Lung (tissue), 12 donors: ENCODE data around the gene TBCEL. TPM values are rescaled to one million over a fixed set of nuclear protein-coding genes. Genes with fewer than 3 reads are reported as not detected.

ENCODE experiments used
- ATAC-seq: fragments of 200-7000 bp; cut with Tn5 transposase; one replicate; pipeline ENCODE4 v1.9.1; 2020; ENCODE audit warnings: moderate number of reproducible peaks; ENCODE audit not compliant: insufficient read depth, low FRiP score
- DNase-seq, 3 donors: peaks; one replicate each; pipeline ENCODE4 v3.0.0-alpha.2; 2013 to 2017
- H3K27ac ChIP-seq, 2 donors: one replicate each; pipeline ENCODE4 v1.5.1; 2013; ENCODE audit warnings: mild to moderate bottlenecking in 2 of 2, moderate library complexity in 2 of 2, control low read depth in 1 of 2, inconsistent platforms in 1 of 2, low read depth in 1 of 2, low read length in 1 of 2
- H3K27me3 ChIP-seq, 3 donors: one replicate each; pipeline ENCODE4 v1.5.1; 2013; ENCODE audit warnings: low read length in 2 of 3; ENCODE audit not compliant: control insufficient read depth in 3 of 3, insufficient read depth in 3 of 3
- H3K36me3 ChIP-seq, 4 donors: one replicate each; pipeline ENCODE4 v1.5.1; 2013; ENCODE audit warnings: low read length in 4 of 4, mild to moderate bottlenecking in 1 of 4, moderate library complexity in 1 of 4; ENCODE audit not compliant: control insufficient read depth in 4 of 4, insufficient read depth in 4 of 4
- H3K4me1 ChIP-seq, 5 donors: one replicate each; pipeline ENCODE4 v1.5.1; 2013; ENCODE audit warnings: low read length in 5 of 5, mild to moderate bottlenecking in 2 of 5, moderate library complexity in 1 of 5; ENCODE audit not compliant: control insufficient read depth in 5 of 5, insufficient read depth in 5 of 5
- H3K4me3 ChIP-seq: one replicate; pipeline ENCODE4 v1.5.1; 2013; ENCODE audit warnings: mild to moderate bottlenecking, control low read depth, moderate library complexity
- H3K9ac ChIP-seq, 2 donors: one replicate each; pipeline ENCODE4 v1.5.1; 2013; ENCODE audit warnings: low read length in 2 of 2, control low read depth in 1 of 2; ENCODE audit not compliant: insufficient read depth in 1 of 2
- H3K9me3 ChIP-seq, 4 donors: one replicate each; pipeline ENCODE4 v1.5.1; 2013; ENCODE audit warnings: low read length in 3 of 4, mild to moderate bottlenecking in 1 of 4, moderate library complexity in 1 of 4; ENCODE audit not compliant: control insufficient read depth in 4 of 4, insufficient read depth in 3 of 4
- WGBS, 2 donors: extraction: QIAGEN DNeasy Blood & Tissue Kit; methylation state at CpG; one replicate each; pipeline ENCODE4 v1.1.7; 2013; 5-methylcytosine and 5-hydroxymethylcytosine counted together
- polyA plus RNA-seq, 2 donors: library from polyadenylated mRNA; stranded (reverse); fragments of 200-250 nt; gene quantifications; one replicate each; pipeline ENCODE4 v1.2.1, GENCODE V29; 2013
- total RNA-seq, 2 donors: library from RNA; depleted of rRNA in 1 of 2; stranded (reverse); fragments of >200 nt in 1 of 2; gene quantifications; one replicate each; pipeline ENCODE4 v1.2.1, GENCODE V29; 2014 to 2021
- TF ChIP-seq, protein P1 (sequence below): IDR thresholded peaks from 2 replicates; pipeline ENCODE4 v1.5.1; 2012; ENCODE audit warnings: mild to moderate bottlenecking; ENCODE audit errors: control extremely low read depth, extremely low read depth
- donor health status: control.
- donor health status: control.
- donor health status: Bipolar disorder and iron deficiency.
- donor health status: healthy.
- donor health status: DM: yes; HTN: yes; CAD: no.

TBCEL gene
- total and polyA plus RNA-seq, 4 donors = 5.0 to 73.2 (median 17.5) TPM

DNA sequence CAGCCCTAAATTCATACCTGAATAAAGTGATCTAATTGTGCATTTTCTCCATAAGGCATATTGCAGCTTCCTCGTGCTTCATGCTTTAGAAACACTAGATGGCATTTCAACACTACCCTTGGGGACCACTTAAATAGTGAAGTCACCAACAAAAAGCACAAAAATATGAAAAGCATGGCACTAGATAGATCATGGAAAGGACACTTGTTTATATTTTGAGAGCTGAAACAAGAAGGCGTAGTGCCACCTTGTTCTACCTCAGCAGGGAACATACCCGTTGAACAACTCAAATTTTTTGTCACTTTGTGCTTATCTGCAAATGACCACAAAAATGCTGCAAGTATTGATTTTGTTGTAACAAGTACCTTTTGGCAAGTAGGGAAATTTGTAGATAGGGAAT is 8.6 kb downstream of the TBCEL start:
- H3K4me3 ChIP-seq = no peak overlapping the region
- H3K9me3 ChIP-seq = no peaks in the 10 kb centered on the region
- WGBS, 2 donors = 69 to 81% methylated on average over 3 of the region's 3 CpGs
- ATAC-seq = peak; percentile 43
- H3K27ac ChIP-seq = no peak overlapping the region
- DNase-seq = peak in 2 of 3 donors; percentile 19 to 41
- H3K27me3 ChIP-seq = no peaks in the 10 kb centered on the region
- peaks cover 1 to 18% (median 5%) of the 10 kb centered on the region in 5 donors for H3K4me1 ChIP-seq
- TF ChIP-seq, protein P1, sequence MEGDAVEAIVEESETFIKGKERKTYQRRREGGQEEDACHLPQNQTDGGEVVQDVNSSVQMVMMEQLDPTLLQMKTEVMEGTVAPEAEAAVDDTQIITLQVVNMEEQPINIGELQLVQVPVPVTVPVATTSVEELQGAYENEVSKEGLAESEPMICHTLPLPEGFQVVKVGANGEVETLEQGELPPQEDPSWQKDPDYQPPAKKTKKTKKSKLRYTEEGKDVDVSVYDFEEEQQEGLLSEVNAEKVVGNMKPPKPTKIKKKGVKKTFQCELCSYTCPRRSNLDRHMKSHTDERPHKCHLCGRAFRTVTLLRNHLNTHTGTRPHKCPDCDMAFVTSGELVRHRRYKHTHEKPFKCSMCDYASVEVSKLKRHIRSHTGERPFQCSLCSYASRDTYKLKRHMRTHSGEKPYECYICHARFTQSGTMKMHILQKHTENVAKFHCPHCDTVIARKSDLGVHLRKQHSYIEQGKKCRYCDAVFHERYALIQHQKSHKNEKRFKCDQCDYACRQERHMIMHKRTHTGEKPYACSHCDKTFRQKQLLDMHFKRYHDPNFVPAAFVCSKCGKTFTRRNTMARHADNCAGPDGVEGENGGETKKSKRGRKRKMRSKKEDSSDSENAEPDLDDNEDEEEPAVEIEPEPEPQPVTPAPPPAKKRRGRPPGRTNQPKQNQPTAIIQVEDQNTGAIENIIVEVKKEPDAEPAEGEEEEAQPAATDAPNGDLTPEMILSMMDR = no peak
- H3K9ac ChIP-seq = no peak overlapping the region
- no peaks in the 10 kb centered on the region for H3K36me3 ChIP-seq

DNA sequence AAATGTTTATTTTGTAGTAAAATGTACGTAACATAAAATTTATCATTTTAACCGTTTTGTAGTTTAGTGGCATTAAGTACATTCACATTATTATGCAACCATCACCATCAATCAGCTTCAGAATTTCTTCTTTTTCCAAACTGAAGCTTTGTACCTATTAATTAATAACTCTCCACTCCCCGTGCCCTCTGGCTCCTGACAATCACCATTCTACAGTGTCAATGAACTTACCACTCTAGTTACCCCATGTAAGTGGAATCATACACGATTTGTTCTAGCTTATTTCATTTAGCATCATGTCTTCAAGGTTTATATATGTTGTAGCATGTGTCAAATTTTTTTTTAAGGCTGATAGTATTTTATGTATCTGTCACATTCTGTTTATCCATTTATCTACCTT is 9.7 kb downstream of the TBCEL start:
- TF ChIP-seq, protein P1 = no peak
- Histone ChIP-seq H3K4me3 (no peak overlapping the region), H3K27me3 (no peaks in the 10 kb centered on the region), H3K4me1 (peaks cover 1 to 18% (median 9%) of the 10 kb centered on the region in 5 donors), H3K9ac (no peak overlapping the region), H3K36me3 (no peaks in the 10 kb centered on the region), H3K9me3 (no peaks in the 10 kb centered on the region), H3K27ac (no peak overlapping the region)
- ATAC-seq (no peak), DNase-seq (no peak)
- 81 to 90% methylated on average over 4 of the region's 4 CpGs for WGBS, 2 donors

DNA sequence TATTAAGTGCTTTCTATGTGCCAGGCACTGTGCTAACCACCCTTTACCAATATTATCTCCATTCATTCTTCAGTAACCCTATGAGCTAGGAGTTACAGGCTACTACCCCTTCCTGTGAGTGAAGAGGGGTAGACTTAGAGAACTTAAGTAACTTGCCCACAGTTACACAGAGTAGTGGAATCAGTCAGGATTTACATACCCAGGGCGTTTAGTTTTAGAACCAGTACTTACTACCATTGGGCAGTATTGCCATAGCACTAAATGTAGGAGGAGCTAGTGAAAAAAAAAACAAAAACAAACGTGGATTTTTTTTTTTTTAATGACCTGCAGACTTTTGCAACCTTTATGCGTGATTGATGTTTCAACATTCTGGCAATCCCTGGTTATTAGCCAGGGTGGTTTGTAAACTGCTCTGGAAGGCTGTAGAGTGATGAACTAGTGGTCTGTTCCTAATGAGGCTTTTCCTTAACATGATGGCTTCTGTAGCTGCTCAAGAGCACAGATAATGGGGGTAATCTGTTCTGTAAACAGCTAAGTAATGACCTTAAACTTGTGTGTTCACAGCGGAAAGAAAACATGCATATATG is 11.4 kb downstream of the TBCEL start:
- TF ChIP-seq, protein P1 = no peak
- Histone ChIP-seq H3K27me3 (no peaks in the 10 kb centered on the region), H3K9ac (no peak overlapping the region), H3K36me3 (peaks cover 0 to 2% (median 0%) of the 10 kb centered on the region in 4 donors), H3K4me1 (peaks cover 0 to 19% (median 10%) of the 10 kb centered on the region in 5 donors), H3K4me3 (no peak overlapping the region), H3K9me3 (no peaks in the 10 kb centered on the region), H3K27ac (no peak overlapping the region)
- WGBS, 2 donors = 62 to 66% methylated on average over 4 of the region's 4 CpGs
- no peak for ATAC-seq
- peak in 2 of 3 donors; percentile 30 to 32 for DNase-seq

DNA sequence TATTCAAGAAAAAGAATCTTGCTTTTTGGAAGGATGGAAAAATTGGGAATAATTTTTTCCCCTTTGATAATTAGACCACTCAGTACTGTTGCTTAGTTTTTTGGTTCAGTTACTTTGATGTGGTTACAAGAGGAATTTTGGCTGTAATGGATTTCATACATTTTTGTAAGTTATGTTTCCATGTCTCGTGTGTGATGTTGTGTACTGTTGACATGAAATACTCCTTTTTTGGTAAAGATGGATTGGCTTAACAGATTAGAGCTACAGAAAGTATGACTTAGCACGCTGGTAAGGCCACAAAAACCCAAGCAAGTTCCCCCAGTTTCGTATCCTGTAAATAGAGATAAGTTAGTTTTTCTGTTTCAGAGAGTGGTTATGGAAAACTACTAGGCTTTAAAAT is 11.9 kb downstream of the TBCEL start:
- H3K36me3 ChIP-seq = peaks cover 0 to 2% (median 0%) of the 10 kb centered on the region in 4 donors
- no peak overlapping the region for H3K4me3 ChIP-seq
- ATAC-seq (no peak), DNase-seq (peak in 1 of 3 donors; percentile 55)
- TF ChIP-seq, protein P1 = no peak
- no peak overlapping the region for H3K9ac ChIP-seq
- WGBS, 2 donors = 64 to 66% methylated on average over 3 of the region's 3 CpGs
- H3K27ac ChIP-seq = no peak overlapping the region
- H3K4me1 ChIP-seq = peaks cover 0 to 17% (median 10%) of the 10 kb centered on the region in 5 donors
- no peaks in the 10 kb centered on the region for H3K9me3 ChIP-seq
- no peaks in the 10 kb centered on the region for H3K27me3 ChIP-seq
